SU-DHL-6 (cell line): ENCODE measurements around the gene OXLD1.

Source experiments
- H2AFZ ChIP-seq: fragments of 200-600 bp; sonication (generic); 2 replicates; pipeline ENCODE4 v1.6.1; 2014; ENCODE audit warnings: low read depth, mild to moderate bottlenecking, moderate library complexity, mixed read lengths, antibody characterized with exemption, low read length; ENCODE audit not compliant: severe bottlenecking
- H3F3A ChIP-seq: fragments of 200-600 bp; shearing (Covaris generic); 2 replicates; pipeline ENCODE4 v1.6.0; 2016; ENCODE audit warnings: antibody characterized with exemption, mild to moderate bottlenecking; ENCODE audit not compliant: insufficient read depth
- H3K27ac ChIP-seq: fragments of 200-600 bp; sonication (generic); 2 replicates; pipeline ENCODE4 v1.5.1; 2016; ENCODE audit warnings: low read depth, mild to moderate bottlenecking, low read length, moderate library complexity, mixed read lengths
- H3K27me3 ChIP-seq: fragments of 200-600 bp; sonication (generic), shearing (Covaris generic); 2 replicates; pipeline ENCODE4 v1.6.0; 2014; ENCODE audit warnings: mild to moderate bottlenecking, low read length
- H3K36me3 ChIP-seq: fragments of 200-600 bp; sonication (generic); 2 replicates; pipeline ENCODE4 v1.6.1; 2014; ENCODE audit warnings: mild to moderate bottlenecking, low read length, mixed read lengths
- H3K4me2 ChIP-seq: fragments of 300-600, 200-600 bp; shearing (Covaris generic), sonication (generic); 2 replicates; pipeline ENCODE4 v1.6.0; 2014; ENCODE audit warnings: low read length, low read depth, mild to moderate bottlenecking; ENCODE audit not compliant: poor library complexity, severe bottlenecking
- H3K4me3 ChIP-seq: fragments of 200-600 bp; sonication (generic); 2 replicates; pipeline ENCODE4 v1.5.1; 2014; ENCODE audit warnings: antibody characterized with exemption, low read length, mild to moderate bottlenecking, mixed read lengths; ENCODE audit not compliant: insufficient read depth, poor library complexity, severe bottlenecking
- H3K79me2 ChIP-seq: fragments of 200-600 bp; sonication (generic); 2 replicates; pipeline ENCODE4 v1.6.1; 2014; ENCODE audit warnings: mild to moderate bottlenecking, low read length, moderate library complexity; ENCODE audit not compliant: insufficient read depth
- H3K9ac ChIP-seq: fragments of 200-600 bp; sonication (generic); 2 replicates; pipeline ENCODE4 v1.7.0; 2014; ENCODE audit warnings: mild to moderate bottlenecking, low read length
- H3K9me2 ChIP-seq: fragments of 200-600 bp; sonication (generic); replicated peaks from 2 replicates; pipeline ENCODE4 v1.6.1; 2014; ENCODE audit warnings: low read length; ENCODE audit not compliant: insufficient read depth
- H3K9me3 ChIP-seq: fragments of 200-600 bp; sonication (generic); 2 replicates; pipeline ENCODE4 v1.6.1; 2014; ENCODE audit warnings: low read length, mixed read lengths; ENCODE audit not compliant: insufficient read depth
- H4K20me1 ChIP-seq: fragments of 200-600 bp; sonication (generic); 2 replicates; pipeline ENCODE4 v1.6.1; 2014; ENCODE audit warnings: low read depth, mild to moderate bottlenecking, antibody characterized with exemption, low read length, moderate library complexity, mixed read lengths
- EZH2phosphoT487 ChIP-seq: fragments of 200-600 bp; sonication (generic), shearing (Covaris generic); conservative IDR thresholded peaks from 2 replicates; pipeline ENCODE4 v1.6.1; 2018; ENCODE audit warnings: mild to moderate bottlenecking, antibody characterized with exemption, low read length, moderate library complexity, mixed read lengths
- TF ChIP-seq, protein P1 (sequence below): fragments of 200-600 bp; sonication (generic); IDR thresholded peaks from one replicate; pipeline ENCODE4 v1.5.1; 2017; ENCODE audit warnings: antibody characterized with exemption, mild to moderate bottlenecking, low read length, moderate library complexity; ENCODE audit not compliant: insufficient read depth, poor library complexity, severe bottlenecking

OXLD1 gene

DNA sequence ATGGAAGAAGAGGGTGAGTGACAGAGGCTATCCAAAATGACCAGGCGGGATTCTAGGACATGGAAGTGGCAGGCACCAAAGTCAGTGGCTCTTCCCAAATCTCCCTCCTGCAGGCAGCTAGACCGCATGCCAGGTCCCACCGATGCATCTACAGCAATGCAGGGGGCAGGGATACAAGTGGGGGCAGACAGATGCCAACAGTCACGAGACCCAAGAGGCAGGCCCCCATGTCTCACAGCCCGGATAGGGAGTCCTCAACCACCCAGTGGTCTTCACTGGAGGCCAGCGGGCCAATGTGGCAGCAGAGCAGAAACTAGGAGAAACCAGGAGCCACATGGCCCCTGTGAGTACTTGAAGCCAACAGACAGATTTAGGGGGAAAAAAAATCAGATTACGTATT, 49.5 kb downstream of the OXLD1 start:
- no peak for TF ChIP-seq EZH2phosphoT487
- TF ChIP-seq, protein P1, sequence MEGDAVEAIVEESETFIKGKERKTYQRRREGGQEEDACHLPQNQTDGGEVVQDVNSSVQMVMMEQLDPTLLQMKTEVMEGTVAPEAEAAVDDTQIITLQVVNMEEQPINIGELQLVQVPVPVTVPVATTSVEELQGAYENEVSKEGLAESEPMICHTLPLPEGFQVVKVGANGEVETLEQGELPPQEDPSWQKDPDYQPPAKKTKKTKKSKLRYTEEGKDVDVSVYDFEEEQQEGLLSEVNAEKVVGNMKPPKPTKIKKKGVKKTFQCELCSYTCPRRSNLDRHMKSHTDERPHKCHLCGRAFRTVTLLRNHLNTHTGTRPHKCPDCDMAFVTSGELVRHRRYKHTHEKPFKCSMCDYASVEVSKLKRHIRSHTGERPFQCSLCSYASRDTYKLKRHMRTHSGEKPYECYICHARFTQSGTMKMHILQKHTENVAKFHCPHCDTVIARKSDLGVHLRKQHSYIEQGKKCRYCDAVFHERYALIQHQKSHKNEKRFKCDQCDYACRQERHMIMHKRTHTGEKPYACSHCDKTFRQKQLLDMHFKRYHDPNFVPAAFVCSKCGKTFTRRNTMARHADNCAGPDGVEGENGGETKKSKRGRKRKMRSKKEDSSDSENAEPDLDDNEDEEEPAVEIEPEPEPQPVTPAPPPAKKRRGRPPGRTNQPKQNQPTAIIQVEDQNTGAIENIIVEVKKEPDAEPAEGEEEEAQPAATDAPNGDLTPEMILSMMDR: no peak
- no peaks in the 10 kb centered on the region for H3F3A ChIP-seq
- no peak overlapping the region for H2AFZ ChIP-seq
- peaks cover 20% of the 10 kb centered on the region for H3K79me2 ChIP-seq
- no peak overlapping the region for H3K27ac ChIP-seq
- no peaks in the 10 kb centered on the region for H3K9me3 ChIP-seq
- H4K20me1 ChIP-seq: no peaks in the 10 kb centered on the region
- no peaks in the 10 kb centered on the region; the same call in 1 of the 2 replicates for H3K36me3 ChIP-seq
- H3K9me2 ChIP-seq: no peaks in the 10 kb centered on the region
- no peak overlapping the region for H3K4me3 ChIP-seq
- H3K27me3 ChIP-seq: no peaks in the 10 kb centered on the region
- no peak overlapping the region for H3K9ac ChIP-seq
- H3K4me2 ChIP-seq: no peak overlapping the region

DNA sequence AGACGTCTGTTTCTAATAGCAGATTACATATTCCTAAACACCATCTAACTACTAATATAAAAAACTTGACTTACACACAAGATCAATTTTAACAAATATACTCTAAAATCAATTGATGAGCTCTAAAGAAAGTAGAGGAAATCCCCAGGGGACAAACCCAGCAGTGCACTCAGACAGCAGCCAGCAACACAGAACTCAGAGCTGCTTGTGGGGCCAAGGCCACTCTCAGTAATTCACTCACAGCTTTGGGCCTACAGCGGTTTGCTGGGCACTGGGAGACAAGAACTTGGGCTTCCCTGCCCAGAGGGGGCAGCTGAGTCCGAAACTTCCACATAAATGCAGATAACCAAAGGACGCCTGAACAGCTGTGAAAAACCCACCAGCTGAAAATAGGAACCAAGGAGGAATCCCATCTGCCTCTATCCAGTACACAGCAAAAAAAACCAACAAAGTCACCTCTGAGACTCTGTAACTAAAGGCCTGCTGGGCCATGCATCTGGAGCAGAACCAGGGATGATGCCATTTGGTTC, 50.9 kb downstream of the OXLD1 start:
- no peak overlapping the region for H3K4me2 ChIP-seq
- H4K20me1 ChIP-seq: no peaks in the 10 kb centered on the region
- no peak overlapping the region for H3K9ac ChIP-seq
- no peak overlapping the region for H3K27ac ChIP-seq
- H3K79me2 ChIP-seq: peaks cover 20% of the 10 kb centered on the region
- H3K27me3 ChIP-seq: no peaks in the 10 kb centered on the region
- H3K9me3 ChIP-seq: no peaks in the 10 kb centered on the region
- H3K4me3 ChIP-seq: no peak overlapping the region
- TF ChIP-seq, protein P1: no peak
- TF ChIP-seq EZH2phosphoT487: no peak
- H3K36me3 ChIP-seq: no peaks in the 10 kb centered on the region; the same call in 1 of the 2 replicates
- no peaks in the 10 kb centered on the region for H3F3A ChIP-seq
- H3K9me2 ChIP-seq: no peaks in the 10 kb centered on the region
- no peak overlapping the region for H2AFZ ChIP-seq
